Astrocyte of the spinal cord (primary cell): Measurements from ENCODE around the gene TLL1.

Source experiments
- DNase-seq: peaks from one replicate; pipeline ENCODE4 v3.0.0; 2011; ENCODE audit warnings: low read depth, low spot score
- H3K4me3 ChIP-seq: 2 replicates; pipeline ENCODE4 v1.5.1; 2011; ENCODE audit warnings: low read depth, mild to moderate bottlenecking, low read length, moderate library complexity
- in situ Hi-C: cut with HindIII; loops from 2 replicates; pipeline ENCODE4 v1.10.0; 2017; ENCODE audit warnings: low sequenced_read_pairs
- TF ChIP-seq, protein P1 (sequence below): IDR thresholded peaks from 2 replicates; pipeline ENCODE4 v1.5.1; 2012; ENCODE audit warnings: low read depth, mild to moderate bottlenecking, low read length, inconsistent platforms

TLL1 gene

DNA sequence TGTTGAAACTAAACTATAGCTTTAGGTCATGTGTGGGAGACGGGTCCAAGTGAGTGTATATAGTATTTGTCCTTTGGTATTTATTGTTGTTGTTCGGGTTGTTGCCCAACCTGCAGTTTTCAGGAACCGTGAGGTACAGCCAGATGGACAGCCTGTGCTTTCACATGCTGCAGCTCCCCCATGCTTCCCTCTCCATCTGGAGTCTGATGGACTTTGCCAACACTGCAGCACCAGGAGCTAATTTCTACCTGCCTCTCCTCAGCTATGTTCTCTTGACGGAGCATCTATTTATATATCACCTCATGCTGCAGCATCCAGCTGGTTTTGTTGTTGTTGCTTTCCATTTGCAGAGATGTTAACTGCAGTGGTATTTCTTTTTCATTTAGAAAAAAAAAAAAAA lies 80.1 kb downstream of the TLL1 start:
- in situ Hi-C loops: no loop called here
- no peak for DNase-seq
- TF ChIP-seq, protein P1, sequence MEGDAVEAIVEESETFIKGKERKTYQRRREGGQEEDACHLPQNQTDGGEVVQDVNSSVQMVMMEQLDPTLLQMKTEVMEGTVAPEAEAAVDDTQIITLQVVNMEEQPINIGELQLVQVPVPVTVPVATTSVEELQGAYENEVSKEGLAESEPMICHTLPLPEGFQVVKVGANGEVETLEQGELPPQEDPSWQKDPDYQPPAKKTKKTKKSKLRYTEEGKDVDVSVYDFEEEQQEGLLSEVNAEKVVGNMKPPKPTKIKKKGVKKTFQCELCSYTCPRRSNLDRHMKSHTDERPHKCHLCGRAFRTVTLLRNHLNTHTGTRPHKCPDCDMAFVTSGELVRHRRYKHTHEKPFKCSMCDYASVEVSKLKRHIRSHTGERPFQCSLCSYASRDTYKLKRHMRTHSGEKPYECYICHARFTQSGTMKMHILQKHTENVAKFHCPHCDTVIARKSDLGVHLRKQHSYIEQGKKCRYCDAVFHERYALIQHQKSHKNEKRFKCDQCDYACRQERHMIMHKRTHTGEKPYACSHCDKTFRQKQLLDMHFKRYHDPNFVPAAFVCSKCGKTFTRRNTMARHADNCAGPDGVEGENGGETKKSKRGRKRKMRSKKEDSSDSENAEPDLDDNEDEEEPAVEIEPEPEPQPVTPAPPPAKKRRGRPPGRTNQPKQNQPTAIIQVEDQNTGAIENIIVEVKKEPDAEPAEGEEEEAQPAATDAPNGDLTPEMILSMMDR: no peak
- H3K4me3 ChIP-seq: no peak overlapping the region

DNA sequence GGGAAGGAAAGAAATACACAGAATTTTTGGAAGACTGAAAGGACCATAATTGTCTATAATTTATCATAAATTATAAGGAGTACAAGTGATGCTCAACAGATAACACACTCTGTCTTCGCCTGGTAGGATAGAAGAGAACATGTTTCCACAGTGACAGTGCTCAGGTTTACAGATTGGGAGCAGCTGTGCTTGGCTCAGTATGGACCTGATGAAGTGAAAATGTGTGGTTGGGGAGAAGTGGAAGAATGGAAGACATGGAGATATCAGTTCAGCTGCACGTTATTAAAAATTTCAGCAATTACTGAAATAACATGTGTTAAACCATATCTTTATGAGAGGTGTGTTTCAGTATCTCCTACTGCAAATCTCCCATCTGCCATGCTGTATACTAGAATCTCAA lies 90.6 kb downstream of the TLL1 start:
- H3K4me3 ChIP-seq: no peak overlapping the region
- DNase-seq: no peak
- in situ Hi-C loops: no loop called here
- TF ChIP-seq, protein P1: no peak

DNA sequence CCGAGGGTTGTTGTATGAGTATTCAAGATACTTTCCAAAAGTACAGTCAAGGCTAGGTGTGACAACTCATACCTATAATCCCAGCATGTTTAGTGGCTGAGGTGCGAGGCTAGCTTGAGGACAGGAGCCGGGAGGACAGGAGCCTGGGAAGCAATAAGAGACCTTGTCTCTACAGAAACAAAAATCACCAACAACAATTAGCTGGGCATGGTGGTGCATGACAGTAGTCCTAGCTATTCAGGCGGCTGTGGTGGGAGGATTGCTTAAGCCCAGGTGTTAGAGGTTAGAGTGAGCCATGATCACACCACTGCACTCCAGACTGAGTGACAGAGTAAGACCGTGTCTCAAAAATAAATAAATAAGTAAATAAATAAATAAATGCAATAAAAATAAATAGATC lies 91.6 kb downstream of the TLL1 start:
- DNase-seq: no peak
- in situ Hi-C loops: no loop called here
- no peak overlapping the region for H3K4me3 ChIP-seq
- TF ChIP-seq, protein P1: no peak

DNA sequence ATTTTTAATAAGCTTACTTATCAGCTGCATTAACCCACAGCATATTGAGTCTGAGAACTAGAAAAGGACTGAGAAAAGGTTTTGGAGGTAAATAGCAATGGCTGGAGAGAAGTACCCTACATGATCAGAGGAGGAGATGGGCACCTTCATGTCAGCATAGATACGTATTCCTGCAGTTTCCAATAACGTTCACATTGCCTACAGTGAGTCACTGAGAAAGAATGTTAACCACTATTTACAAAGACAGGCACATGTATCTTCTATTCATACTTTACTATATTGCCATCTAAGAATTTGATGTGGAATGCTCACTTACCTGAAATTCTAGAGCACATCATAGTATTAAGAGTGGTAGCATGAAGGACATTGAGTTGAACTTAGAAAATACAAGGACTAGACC lies 92.5 kb downstream of the TLL1 start:
- TF ChIP-seq, protein P1: no peak
- no peak overlapping the region for H3K4me3 ChIP-seq
- in situ Hi-C loops: no loop called here
- no peak for DNase-seq

DNA sequence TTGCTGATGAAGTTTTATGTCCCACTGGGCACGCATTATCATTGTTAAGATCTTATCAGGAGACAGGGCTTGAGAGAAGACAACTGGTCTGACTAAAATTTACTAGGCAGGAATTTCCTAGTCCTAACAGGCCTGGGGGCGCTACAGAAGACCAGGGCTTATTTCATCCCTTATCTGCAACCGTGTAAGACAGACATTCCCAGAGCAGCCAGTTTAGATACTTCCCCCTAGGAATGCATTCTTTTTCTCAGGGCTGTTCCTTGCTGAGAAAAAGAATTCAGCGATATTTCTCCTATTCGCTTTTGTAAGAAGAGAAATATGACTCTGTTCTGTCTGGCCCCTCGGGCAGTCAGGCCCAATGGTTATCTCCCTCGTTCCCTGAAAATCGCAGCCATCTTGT lies 93.8 kb downstream of the TLL1 start:
- TF ChIP-seq, protein P1: no peak
- H3K4me3 ChIP-seq: no peak overlapping the region
- in situ Hi-C loops: no loop called here
- no peak for DNase-seq

DNA sequence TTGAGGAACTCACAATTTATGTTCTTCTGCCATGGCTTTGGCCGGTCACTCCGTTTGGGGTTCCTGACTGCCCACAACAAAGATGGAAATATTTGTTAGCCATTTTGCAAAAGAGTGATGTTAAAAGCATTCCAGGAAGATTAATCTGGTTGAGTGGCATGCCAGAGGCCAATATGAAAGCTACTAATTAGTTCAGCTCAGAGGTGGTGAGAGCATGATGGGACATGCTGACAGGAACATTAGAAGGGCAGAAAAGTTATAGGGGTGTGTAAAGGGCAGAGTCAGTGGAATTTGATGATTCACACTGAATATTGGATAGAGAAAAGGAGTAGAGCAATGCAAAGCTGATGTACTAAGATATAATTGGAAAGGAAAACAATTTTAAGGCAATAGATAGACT lies 94.4 kb downstream of the TLL1 start:
- TF ChIP-seq, protein P1: no peak
- DNase-seq: no peak
- in situ Hi-C loops: no loop called here
- H3K4me3 ChIP-seq: no peak overlapping the region
